K562 (cell line): ENCODE measurements around the gene DAP. TPM values are rescaled to one million over a fixed set of nuclear protein-coding genes. Genes with fewer than 3 reads are reported as not detected.

Experiments used
- ATAC-seq: fragments of 200-7000 bp; cut with Tn5 transposase; 3 replicates; pipeline ENCODE4 v1.9.1; 2020; ENCODE audit warnings: moderate library complexity
- BruUV-seq: library from RNA; stranded (reverse); fragments of 400-500 nt; replicated peaks from 2 replicates; lab custom pipeline; 2021; lab: Mats Ljungman, UMichigan
- CTCF ChIA-PET: fragments of 300-600 bp; formaldehyde crosslinking; extraction: SDS; loops from one replicate; lab custom pipeline; 2021; ENCODE audit warnings: low intra/inter-chr PET ratio; lab: Yijun Ruan, JAX
- POLR2A ChIA-PET: fragments of 300-600, 350-650 bp; sonication (Branson Sonifier 250); formaldehyde crosslinking; extraction: SDS; loops from one replicate; lab custom pipeline; 2021; ENCODE audit warnings: antibody characterized with exemption, inconsistent platforms; lab: Yijun Ruan, JAX
- DNase-seq, 4 experiments: peaks; one replicate each; pipeline versions ENCODE4 v3.0.0 to v3.0.0-alpha.2; 2011 to 2018; ENCODE audit warnings: low spot score in 3 of 4, mixed read lengths in 3 of 4; ENCODE audit errors: extremely low read depth in 1 of 4
- FAIRE-seq: peaks from 2 replicates; lab custom pipeline; 2011; peaks lifted over from hg19 to GRCh38; lab: Jason Lieb, UNC
- H2AFZ ChIP-seq: 2 replicates; pipeline ENCODE4 v1.6.0; 2011; ENCODE audit warnings: low read depth, low read length, control low read depth, inconsistent platforms
- H3K27ac ChIP-seq: fragments of 200-600 bp; 3 replicates; pipeline ENCODE4 v1.8.0; 2011; ENCODE audit warnings: low read depth, mild to moderate bottlenecking, control low read depth, inconsistent platforms, low read length, moderate library complexity, mixed read lengths; ENCODE audit errors: extremely low read depth
- H3K27me3 ChIP-seq, 2 experiments: fragments of 300-600 bp in 1 of 2; 2 replicates in 1 of 2; 3 replicates in 1 of 2; pipeline versions ENCODE4 v1.6.0 to v1.8.0; 2011; ENCODE audit warnings: inconsistent platforms in 2 of 2, low read length in 2 of 2, mild to moderate bottlenecking in 1 of 2, mixed read lengths in 1 of 2, moderate library complexity in 1 of 2; ENCODE audit not compliant: control insufficient read depth in 2 of 2, insufficient read depth in 2 of 2
- H3K36me3 ChIP-seq: fragments of 300-600 bp; 3 replicates; pipeline ENCODE4 v1.8.0; 2011; ENCODE audit warnings: mild to moderate bottlenecking, low read length, inconsistent platforms; ENCODE audit not compliant: control insufficient read depth, insufficient read depth
- H3K4me1 ChIP-seq, 2 experiments: fragments of 200-600 bp in 1 of 2; replicated peaks in 1 of 2; 2 replicates in 1 of 2; 3 replicates in 1 of 2; pipeline versions ENCODE4 v1.5.1 to v1.8.0; 2011; ENCODE audit warnings: inconsistent platforms in 2 of 2, low read length in 2 of 2, mild to moderate bottlenecking in 1 of 2, mixed read lengths in 1 of 2, moderate library complexity in 1 of 2; ENCODE audit not compliant: control insufficient read depth in 2 of 2, insufficient read depth in 2 of 2
- H3K4me2 ChIP-seq: 2 replicates; pipeline ENCODE4 v1.6.1; 2011; ENCODE audit warnings: low read length, control low read depth, inconsistent platforms, mixed read lengths; ENCODE audit not compliant: insufficient read depth
- H3K4me3 ChIP-seq: fragments of 200-600 bp; sonication (generic), shearing (Covaris generic); 2 replicates; pipeline ENCODE4 v1.5.1; 2016; ENCODE audit warnings: control low read depth, inconsistent platforms
- H3K79me2 ChIP-seq: fragments of 200-600 bp; 3 replicates; pipeline ENCODE4 v1.8.0; 2011; ENCODE audit warnings: low read length, inconsistent platforms; ENCODE audit not compliant: control insufficient read depth, insufficient read depth
- H3K9ac ChIP-seq, 2 experiments: 2 replicates each; pipeline versions ENCODE4 v1.6.0 to v1.6.1; 2011; ENCODE audit warnings: low read depth in 2 of 2, low read length in 2 of 2, control low read depth in 1 of 2, inconsistent platforms in 1 of 2, mild to moderate bottlenecking in 1 of 2, mixed read lengths in 1 of 2; ENCODE audit not compliant: insufficient read depth in 1 of 2
- H3K9me1 ChIP-seq: one replicate; pipeline ENCODE4 v1.6.0; 2011; ENCODE audit warnings: inconsistent platforms, mild to moderate bottlenecking, low read length, moderate library complexity; ENCODE audit not compliant: control insufficient read depth, insufficient read depth
- H3K9me3 ChIP-seq: replicated peaks from 2 replicates; pipeline ENCODE4 v1.5.1; 2011; ENCODE audit warnings: low read depth, low read length, inconsistent platforms; ENCODE audit not compliant: control insufficient read depth, insufficient read depth
- H4K20me1 ChIP-seq: replicated peaks from 2 replicates; pipeline ENCODE4 v1.6.1; 2011; ENCODE audit warnings: low read length, inconsistent platforms, mixed read lengths; ENCODE audit not compliant: control insufficient read depth, insufficient read depth
- HEY1 ChIP-seq: fragments of 250-450 bp; sonication (Bioruptor Pico); IDR thresholded peaks from 2 replicates; pipeline ENCODE4 v1.5.0; 2020; ENCODE audit warnings: mild to moderate bottlenecking, moderate library complexity, borderline replicate concordance
- NR4A1 ChIP-seq, 2 experiments: fragments of 250-450 bp in 1 of 2; fragments of 450-650 bp in 1 of 2; sonication (Bioruptor Pico) in 1 of 2; IDR thresholded peaks; 2 replicates each; pipeline versions ENCODE4 v1.4.0 to v1.6.1; 2016 to 2020; ENCODE audit warnings: mild to moderate bottlenecking in 2 of 2, missing compliant biosample characterization in 1 of 2, missing genetic modification characterization in 1 of 2, moderate library complexity in 1 of 2
- PML ChIP-seq: IDR thresholded peaks from 2 replicates; pipeline ENCODE4 v1.6.1; 2012; ENCODE audit warnings: low read length, inconsistent platforms
- SIN3B ChIP-seq: fragments of 450-650 bp; IDR thresholded peaks from 2 replicates; pipeline ENCODE4 v1.6.1; 2017; ENCODE audit warnings: low read depth, mild to moderate bottlenecking, moderate library complexity
- U2AF2 ChIP-seq: fragments of 200-400 bp; formaldehyde crosslinking; optimal IDR thresholded peaks from 2 replicates; pipeline ENCODE3; 2017; ENCODE audit warnings: low read depth, mild to moderate bottlenecking, low read length
- ZNF134 ChIP-seq: fragments of 250-450 bp; sonication (Bioruptor Pico); conservative IDR thresholded peaks from 2 replicates; pipeline ENCODE4 v1.4.0; 2020
- WGBS: fragments of 100-300 bp; shearing (Covaris generic); methylation state at CpG from one replicate; pipeline ENCODE4 v1.1.6; 2016; ENCODE audit warnings: low coverage, mixed read lengths; ENCODE audit not compliant: insufficient coverage; ENCODE audit errors: missing lambda C conversion rate; 5-methylcytosine and 5-hydroxymethylcytosine counted together
- in situ Hi-C: fragments of 300-500 bp; cut with MboI; formaldehyde crosslinking; loops from 4 replicates; pipeline ENCODE4 v1.15.0; 2018; ENCODE audit warnings: inconsistent platforms, mixed read lengths
- intact Hi-C: fragments of 100-400 bp; cut with micrococcal nuclease; formaldehyde crosslinking; loops from 2 replicates; pipeline ENCODE4 v1.14.2; 2022
- polyA plus RNA-seq, 8 experiments: library from polyadenylated mRNA; depleted of rRNA in 4 of 8; stranded (reverse) in 5 of 8; unstranded in 3 of 8; fragments of >200 nt; fragmentation: Nextera tagmentation in 2 of 8; fragmentation: Illumina TruSeq in 1 of 8; extraction: Ambion mirVana in 2 of 8; extraction: Trizol in 1 of 8; gene quantifications; 2 replicates each; pipeline versions ENCODE4 v1.2.1 to v1.2.3, GENCODE V29; 2011 to 2014; ENCODE audit warnings: inconsistent platforms in 1 of 8, missing spikeins in 1 of 8
- total RNA-seq, 7 experiments: library from RNA; depleted of rRNA in 6 of 7; stranded (reverse); fragments of >200 nt in 6 of 7; fragmentation: Illumina TruSeq in 2 of 7; extraction: Trizol in 2 of 7; gene quantifications; 2 replicates each; pipeline versions ENCODE4 v1.2.1 to v1.2.3, GENCODE V29; 2011 to 2021; ENCODE audit warnings: low replicate concordance in 1 of 7
- TF ChIP-seq, protein P1 (sequence below): fragments of 450-650 bp; IDR thresholded peaks from 2 replicates; pipeline ENCODE4 v1.6.1; 2016

DAP gene
- total and polyA plus RNA-seq, 9 of the 15 experiments (the other 6 are each of a cell fraction or from before 2014, with no cell fraction given): 14.1 to 151 (median 34.5) TPM

DNA sequence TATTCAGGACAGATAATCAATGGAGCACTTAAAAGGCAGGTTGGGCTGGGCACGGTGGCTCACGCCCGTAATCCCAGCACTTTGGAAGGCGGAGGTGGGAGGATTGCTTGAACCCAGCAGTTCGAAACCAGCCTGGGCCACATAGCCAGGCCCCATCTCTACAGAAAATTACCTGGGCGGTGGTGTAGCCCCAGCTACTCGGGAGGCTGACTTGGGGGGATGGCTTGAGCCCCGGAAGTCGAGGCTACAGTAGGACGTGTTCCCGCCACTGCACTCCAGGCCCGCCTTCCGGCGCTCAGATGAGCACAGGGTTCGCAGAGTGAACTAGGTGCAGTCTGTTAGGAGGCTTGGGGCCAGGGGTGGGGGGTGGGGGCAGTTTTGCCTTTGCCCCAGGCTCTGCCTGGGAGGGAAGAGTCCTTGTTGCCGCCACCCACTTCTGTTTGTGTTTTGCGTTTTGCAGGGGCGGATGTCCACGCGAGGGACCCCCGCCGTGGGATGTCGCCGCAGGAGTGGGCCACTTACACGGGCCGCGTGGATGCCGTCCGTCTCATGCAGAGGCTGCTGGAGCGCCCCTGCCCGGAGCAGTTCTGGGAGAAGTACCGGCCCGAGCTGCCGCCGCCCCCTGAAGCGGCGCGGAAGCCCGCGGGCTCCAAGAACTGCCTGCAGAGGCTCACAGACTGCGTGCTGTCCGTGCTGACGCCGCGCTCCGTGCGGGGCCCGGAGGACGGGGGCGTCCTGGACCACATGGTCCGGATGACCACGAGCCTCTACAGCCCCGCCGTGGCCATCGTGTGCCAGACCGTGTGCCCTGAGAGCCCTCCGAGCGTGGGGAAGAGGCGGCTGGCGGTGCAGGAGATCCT is 112.0 kb downstream of the DAP start (continued):
- TF ChIP-seq SIN3B (no peak), NR4A1 (CRISPR knock-in tag; IDR thresholded peaks at IDR 0.05) (no peak), NR4A1 (tag; IDR thresholded peaks at IDR 0.05) (no peak)
- TF ChIP-seq, protein P1, sequence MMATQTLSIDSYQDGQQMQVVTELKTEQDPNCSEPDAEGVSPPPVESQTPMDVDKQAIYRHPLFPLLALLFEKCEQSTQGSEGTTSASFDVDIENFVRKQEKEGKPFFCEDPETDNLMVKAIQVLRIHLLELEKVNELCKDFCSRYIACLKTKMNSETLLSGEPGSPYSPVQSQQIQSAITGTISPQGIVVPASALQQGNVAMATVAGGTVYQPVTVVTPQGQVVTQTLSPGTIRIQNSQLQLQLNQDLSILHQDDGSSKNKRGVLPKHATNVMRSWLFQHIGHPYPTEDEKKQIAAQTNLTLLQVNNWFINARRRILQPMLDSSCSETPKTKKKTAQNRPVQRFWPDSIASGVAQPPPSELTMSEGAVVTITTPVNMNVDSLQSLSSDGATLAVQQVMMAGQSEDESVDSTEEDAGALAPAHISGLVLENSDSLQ: no peak

DNA sequence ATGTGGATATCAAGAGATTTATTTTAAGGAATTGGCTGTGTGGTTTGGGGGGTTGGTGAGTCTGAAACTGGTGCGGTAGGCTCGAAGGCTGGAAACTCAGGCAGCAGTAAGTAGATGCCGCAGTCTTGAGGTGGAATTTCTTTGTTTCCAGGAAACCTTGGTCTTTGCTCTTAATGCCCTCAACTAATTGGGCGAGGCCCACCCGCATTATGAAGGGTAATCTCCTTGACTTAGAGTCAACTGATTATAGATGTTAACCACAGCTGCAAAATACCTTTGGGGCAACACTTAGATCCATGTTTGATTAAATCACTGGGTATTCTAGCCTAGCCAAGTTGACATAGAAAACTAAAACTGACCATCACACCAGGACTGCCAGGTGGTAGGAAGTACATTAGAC is 113.4 kb downstream of the DAP start:
- BruUV-seq: no TSS peak
- Histone ChIP-seq H3K27me3 (peaks cover 39 to 65% of the 10 kb centered on the region in 2 experiments), H3K4me3 (no peak overlapping the region), H3K4me2 (no peak overlapping the region), H2AFZ (no peak overlapping the region), H3K36me3 (no peaks in the 10 kb centered on the region), H3K9me3 (no peaks in the 10 kb centered on the region), H3K4me1 (peaks cover 0 to 2% of the 10 kb centered on the region in 2 experiments; a peak in 1 of 5 replicates), H3K27ac (no peak overlapping the region), H3K9me1 (peaks cover 7% of the 10 kb centered on the region), H4K20me1 (peaks cover 5% of the 10 kb centered on the region; the same call in 1 of the 2 replicates), H3K79me2 (no peaks in the 10 kb centered on the region), H3K9ac (no peak overlapping the region)
- 5% methylated on average over 5 of the region's 5 CpGs for WGBS
- POLR2A ChIA-PET: no interaction called here
- no peak for TF ChIP-seq HEY1 (CRISPR knock-in tag)
- peak; percentile 88 for TF ChIP-seq ZNF134 (CRISPR knock-in tag)
- TF ChIP-seq PML: no peak
- no peak for TF ChIP-seq U2AF2
- intact Hi-C loops: no loop called here
- DNase-seq (no peak), ATAC-seq (no peak), FAIRE-seq (no peak)
- in situ Hi-C loops: no loop called here
- CTCF ChIA-PET: no interaction called here
